ENCODE results near the gene LEFTY1.

The LEFTY1 gene

DNA sequence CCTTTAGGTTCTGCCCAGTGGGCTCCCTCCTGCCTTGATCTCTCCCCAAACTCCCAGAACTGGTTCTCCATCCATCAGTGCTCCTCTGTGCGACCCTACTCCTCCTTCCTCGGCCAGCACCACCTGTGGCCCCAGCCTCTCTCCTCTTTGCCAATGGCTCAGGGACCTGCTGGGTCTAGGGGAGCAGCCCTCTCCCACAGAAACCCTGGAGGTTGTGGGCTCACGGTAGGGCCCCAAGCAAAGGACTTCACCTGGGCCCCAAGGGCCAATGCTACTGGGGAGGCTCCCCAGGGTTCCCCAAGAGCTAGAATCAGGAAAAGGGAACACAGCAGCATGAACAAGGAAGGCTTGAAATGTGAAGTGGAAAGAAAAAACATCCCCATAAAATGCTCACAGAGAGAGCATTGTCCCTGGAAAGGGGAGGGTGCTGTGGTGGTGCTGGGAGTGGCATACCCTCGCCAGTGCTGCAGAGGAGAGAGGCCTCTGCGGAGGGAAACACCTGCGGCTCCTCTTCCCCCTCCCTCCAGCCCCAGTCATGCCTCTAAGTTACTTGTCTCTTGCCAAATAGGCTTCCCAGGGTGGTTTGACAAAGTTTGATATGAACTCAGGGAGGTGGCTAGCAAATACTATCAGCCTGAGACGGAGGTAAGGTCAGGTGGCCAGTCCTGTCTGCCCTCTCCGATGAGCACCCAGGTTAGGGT, 9.3 kb downstream of the LEFTY1 start:
- TF ChIP-seq, protein P1, sequence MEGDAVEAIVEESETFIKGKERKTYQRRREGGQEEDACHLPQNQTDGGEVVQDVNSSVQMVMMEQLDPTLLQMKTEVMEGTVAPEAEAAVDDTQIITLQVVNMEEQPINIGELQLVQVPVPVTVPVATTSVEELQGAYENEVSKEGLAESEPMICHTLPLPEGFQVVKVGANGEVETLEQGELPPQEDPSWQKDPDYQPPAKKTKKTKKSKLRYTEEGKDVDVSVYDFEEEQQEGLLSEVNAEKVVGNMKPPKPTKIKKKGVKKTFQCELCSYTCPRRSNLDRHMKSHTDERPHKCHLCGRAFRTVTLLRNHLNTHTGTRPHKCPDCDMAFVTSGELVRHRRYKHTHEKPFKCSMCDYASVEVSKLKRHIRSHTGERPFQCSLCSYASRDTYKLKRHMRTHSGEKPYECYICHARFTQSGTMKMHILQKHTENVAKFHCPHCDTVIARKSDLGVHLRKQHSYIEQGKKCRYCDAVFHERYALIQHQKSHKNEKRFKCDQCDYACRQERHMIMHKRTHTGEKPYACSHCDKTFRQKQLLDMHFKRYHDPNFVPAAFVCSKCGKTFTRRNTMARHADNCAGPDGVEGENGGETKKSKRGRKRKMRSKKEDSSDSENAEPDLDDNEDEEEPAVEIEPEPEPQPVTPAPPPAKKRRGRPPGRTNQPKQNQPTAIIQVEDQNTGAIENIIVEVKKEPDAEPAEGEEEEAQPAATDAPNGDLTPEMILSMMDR (conservative IDR thresholded peaks at IDR 0.05): no peak
- no peak overlapping the region for H3K27ac ChIP-seq

DNA sequence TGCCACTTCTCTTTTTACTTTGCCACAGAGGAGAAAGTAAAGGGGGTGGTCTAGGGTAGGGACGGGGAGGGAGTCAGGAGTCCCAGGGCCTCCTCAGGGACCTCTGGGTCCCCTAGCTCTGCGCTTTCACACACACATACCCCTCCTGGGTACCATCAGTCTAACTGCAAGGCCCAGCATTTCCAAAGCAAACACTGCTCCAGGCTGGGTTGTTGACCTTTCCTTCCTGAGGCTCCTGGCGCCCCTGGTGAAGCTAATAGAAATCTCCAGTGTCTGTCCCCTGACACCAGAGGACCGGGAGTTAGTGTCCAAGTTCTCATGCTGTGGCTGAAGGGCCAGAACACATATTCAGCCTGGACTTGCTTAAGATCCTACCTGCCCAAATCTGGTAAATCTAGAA, 10.7 kb downstream of the LEFTY1 start:
- peak overlapping the region; percentile 24; the same call in 1 of the 2 replicates for H3K27ac ChIP-seq
- TF ChIP-seq, protein P1 (conservative IDR thresholded peaks at IDR 0.05): no peak

DNA sequence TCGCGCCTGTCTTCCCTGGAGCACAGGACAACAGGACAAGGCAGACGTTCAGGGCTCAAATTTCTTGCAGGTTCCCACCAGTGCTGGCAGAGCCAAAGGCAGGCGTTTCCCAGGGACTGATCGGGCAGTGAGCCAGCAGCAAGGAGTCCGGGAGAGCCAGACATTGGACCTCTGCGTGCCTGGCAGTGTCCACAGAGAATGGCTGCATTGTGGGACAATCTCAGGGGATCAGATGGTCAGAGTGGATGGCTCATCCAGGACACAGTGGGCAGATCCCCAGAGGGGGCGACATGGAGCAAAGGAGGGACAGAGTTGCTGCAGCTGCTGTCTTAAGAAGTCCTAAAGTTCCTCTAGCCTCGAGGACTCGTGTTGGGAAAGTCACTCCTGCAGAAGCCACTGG, 11.4 kb downstream of the LEFTY1 start:
- TF ChIP-seq, protein P1 (conservative IDR thresholded peaks at IDR 0.05): peak; percentile 61
- peak overlapping the region; percentile 24; the same call in 1 of the 2 replicates for H3K27ac ChIP-seq

DNA sequence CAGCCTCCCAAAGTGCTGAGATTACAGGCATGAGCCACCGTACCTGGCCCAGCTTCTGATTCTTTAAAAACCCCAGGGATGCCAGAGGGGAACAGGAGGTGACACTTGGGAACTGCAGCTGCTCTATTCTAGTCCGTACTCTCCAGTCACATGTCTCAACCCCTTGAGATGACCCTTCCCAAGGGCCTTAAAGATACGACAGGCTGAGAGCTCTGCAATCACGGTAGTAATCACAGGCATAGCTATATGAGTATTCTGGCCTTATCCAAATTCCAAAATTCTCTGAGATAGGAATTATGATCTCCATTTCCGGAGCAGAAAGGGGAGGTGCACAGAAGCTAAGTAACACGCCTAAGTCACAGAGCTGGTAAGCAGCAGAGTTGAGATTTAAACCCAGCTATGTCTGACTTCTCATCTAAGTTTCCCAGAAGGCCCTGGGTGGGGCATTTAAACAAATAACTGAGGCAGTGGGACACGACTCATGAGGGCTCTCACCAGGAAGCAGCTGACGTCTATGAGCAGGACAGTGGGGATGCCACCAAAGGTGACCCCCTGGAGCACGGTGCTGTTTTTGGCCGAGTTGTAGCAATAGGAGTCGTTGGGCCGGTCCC, 11.9 kb downstream of the LEFTY1 start:
- TF ChIP-seq, protein P1 (conservative IDR thresholded peaks at IDR 0.05): no peak
- H3K27ac ChIP-seq: peak overlapping the region; percentile 24; the same call in 1 of the 2 replicates

DNA sequence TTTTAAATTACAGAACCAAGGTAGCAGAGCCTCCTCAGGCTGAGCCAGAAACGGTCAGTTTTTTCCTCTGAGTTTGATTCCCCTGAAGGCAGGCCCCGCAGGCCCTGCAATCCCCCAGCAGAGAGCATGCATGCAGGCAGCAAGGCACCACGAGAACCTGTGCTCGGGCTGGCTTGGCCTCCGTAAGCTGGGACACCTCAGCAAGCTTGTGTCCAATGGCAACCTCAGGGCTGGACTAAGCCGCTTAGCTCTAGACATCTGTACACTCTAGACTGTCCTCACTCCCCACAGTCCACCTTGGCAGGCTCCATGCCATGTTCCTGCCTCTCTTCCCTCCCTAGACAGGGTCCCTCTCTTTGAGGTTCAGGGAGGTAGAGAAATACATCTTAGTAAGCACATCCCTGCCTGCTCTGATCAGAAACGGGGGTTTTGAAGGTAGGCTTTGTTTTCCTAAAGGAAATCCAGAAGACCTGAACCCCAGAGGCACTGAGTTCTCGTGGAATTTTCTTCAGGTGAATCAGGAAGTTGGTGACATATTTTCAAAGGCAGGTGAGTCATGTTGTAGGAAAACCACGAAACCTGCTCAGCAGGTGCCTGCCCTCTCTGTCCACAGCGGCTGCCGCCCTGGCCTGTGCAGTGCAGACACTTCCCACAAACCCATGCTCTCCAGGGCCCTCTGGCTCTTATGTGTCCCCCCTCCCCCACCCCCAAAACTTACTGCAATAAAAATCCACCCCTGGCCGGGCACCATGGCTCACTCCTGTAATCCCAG, 13.7 kb downstream of the LEFTY1 start:
- H3K27ac ChIP-seq: peak overlapping the region; percentile 43; the same call in 1 of the 2 replicates
- TF ChIP-seq, protein P1 (conservative IDR thresholded peaks at IDR 0.05): no peak

DNA sequence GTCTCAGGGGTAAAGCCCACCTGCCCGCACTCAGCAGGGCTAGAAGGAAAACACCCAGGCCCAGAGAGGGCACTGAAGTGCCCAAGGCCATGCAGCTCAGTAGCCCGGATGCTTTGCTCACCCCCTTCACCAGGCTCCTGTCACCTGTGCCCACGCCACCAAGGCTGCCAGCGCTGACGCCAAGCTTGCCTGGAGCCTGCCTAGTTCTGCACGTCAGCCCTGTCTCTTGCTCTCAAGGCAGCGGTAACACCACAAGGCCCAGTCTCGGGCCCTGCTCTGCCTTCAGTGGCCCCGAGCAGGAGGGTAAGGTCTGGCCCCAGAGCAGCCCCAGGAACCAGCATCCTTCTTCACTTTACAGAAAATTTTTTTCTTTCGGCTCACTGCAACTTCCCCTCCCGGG, 14.5 kb downstream of the LEFTY1 start:
- TF ChIP-seq, protein P1 (conservative IDR thresholded peaks at IDR 0.05): no peak
- H3K27ac ChIP-seq: no peak overlapping the region

DNA sequence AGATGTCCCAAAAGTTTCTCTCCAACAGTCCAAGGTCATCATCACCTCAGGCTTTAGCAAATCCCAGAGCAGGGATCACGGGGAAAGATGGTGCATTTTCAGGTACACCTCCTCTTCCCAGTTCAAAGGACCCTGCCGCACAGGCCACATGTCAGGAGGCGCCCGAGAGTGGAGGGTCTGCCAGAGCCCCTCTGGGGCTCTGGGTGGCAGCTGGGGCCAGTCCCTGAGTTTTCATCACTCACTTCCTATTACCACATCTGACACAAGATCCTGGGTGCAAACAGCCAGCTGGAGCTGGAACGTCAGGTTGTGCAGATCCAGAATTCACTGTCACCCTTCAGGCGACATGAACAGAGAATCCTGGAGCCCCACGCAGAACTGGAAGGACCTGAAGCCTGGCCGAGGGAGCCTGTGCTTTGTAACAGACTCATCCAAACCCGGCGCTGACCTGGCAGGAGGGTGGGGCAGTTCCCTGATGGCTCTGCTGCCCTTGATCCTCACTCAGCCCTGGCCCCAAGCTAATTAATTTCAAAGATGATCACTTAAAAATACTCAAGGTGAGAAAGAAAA, 15.6 kb downstream of the LEFTY1 start:
- TF ChIP-seq, protein P1 (conservative IDR thresholded peaks at IDR 0.05): no peak

More for the DNA sequence above, 15.6 kb downstream of the LEFTY1 start:
- no peak overlapping the region for H3K27ac ChIP-seq

All from VCaP (cell line).